GM15510 (cell line): ENCODE results near the gene INO80C.

Experiments used
- POLR2A ChIP-seq: IDR thresholded peaks from 3 replicates; pipeline ENCODE4 v1.6.1; 2011; ENCODE audit warnings: borderline replicate concordance; ENCODE audit not compliant: insufficient read length; ENCODE audit errors: extremely low read depth

Gene INO80C

DNA sequence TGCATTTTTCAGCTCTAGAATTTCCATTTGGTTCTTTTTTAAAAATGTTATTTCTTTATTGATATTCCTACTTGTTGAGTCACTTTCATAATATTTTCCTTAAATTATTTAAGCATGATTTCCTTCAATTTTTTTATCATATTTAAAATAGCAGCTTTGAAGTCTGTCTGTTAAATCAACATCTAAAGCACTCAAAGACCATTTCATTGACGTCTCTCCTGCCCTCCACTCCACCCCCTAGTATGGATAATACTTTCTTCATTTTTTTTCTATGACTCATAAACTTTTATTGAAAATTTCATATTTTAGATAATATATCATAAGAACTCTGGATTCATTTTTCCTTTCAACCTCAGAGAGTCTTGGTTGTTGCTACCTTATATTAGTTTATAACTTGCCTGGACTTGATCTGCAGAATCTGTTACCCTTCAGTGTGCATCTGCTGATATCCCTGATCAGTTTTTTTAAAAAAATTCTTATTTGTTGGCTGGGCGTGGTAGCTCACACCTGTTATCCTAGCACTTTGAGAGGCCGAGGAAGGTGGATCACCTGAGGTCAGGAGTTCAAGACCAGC, 61.6 kb downstream of the INO80C start:
- TF ChIP-seq POLR2A, result no peak

DNA sequence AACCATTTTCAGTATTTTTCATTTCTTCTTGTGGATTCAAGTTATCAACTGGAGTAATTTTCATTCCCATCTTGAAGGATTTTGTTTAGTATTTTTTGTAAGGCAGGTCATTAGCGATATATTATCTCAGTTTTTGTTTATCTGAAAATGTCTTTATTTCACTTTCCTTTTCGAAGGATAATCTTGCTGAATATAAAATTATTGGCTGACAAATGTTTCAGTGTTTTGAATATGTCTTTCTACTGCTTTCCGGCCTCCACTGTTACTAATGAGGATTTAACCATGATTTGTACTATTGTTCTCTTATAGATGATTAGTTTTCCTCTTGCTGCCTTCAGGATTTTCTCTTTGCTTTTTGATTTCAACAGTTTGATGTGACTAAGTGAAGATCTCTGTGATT, 62.4 kb downstream of the INO80C start:
- no peak for TF ChIP-seq POLR2A

DNA sequence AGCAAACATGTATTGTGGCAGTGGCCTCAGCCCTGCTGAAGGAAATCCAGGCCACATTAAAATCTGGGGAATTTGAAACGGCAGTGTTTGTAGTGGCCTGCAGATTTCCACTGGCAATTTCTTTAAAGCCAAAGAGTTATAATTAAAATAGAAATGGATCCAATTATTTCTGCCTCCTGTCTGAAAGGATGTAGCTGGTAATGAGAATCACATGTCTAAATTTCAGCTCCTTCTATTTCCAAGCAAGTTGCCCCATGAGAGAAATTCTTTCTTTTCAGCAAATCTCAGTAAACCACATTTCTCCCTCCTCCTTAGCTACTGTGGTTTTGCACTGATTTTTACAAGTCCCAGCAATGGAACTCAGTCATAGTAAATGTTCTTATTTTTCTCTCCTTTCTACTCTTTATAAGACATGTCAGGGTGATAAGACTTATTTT, 65.2 kb downstream of the INO80C start:
- no peak for TF ChIP-seq POLR2A

GRCh38 chr18:35431374-35431741, 66.4 kb downstream of the INO80C start:
- TF ChIP-seq POLR2A, result no peak

DNA sequence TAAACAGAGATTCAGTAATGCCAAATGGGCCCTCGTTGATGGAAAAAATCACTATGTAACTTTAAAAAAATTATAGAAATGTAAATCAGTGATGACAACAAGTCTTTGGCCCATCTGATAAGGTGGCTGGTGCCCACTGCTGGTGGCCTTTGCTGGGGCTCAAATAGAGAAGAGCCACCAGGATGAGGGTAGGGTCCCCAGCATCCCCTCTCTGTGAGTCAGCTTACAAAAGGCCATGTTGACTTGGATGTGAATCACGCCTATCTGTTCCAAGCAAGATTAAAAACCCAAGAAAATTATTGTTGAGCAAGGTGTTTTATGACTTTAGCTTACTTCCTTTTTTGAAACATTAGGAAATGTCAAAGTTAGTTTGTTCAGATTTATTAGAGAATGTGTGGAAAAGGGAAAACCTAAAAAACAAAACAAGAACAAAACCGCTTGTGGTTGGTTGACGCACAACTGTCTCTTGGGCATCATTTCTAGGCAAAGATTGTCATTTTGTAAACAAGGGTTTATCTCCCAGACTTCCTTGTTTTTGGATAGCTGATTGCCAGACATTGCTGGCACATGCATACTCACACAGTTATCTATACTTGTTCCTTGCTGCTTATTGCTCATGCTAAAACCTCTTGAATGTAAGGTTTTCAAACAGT, 66.9 kb downstream of the INO80C start:
- no peak for TF ChIP-seq POLR2A

DNA sequence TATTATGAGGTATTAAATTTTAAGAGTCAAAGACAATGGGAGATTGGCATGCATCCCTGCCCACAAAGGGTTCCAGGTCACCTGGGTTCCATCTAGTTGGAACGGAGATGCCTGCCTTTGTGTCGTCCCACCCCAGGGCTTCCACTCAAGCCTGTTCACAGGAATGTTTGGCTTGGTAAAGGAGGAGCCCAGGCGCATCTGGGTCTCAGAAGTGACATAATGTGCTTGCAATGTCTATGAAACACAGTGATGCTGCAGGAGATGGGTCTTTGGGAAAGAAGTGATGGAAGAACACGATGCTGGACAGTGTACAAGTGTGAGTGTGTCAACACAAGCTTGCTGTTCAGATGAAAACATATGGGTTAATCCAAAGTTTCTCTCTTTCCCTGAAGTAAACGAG, 71.0 kb downstream of the INO80C start:
- no peak for TF ChIP-seq POLR2A

- TF ChIP-seq POLR2A, result no peak
These were observed 73.4 kb downstream of the INO80C start for GRCh38 chr18:35424356-35424755.

GRCh38 chr18:35422237-35422636, 75.5 kb downstream of the INO80C start:
- no peak for TF ChIP-seq POLR2A

DNA sequence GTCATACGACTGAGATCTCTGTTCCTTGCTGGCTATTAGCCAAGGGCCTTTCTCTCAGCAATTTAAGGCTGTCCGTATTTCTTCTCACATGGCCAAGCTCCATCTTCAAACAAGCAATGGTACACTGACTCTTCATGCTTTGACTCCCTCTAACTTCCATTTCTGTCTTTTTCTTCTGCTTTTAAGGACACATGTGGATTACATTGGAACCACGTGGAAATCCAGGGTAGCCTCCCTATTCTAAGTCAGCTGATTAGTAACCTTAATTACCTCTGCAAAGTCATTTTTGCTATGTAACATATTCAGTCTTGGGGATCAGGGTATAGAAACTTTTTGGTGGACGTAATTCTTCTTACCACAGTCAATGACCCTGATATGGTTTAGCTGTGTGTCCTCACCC, 79.2 kb downstream of the INO80C start:
- TF ChIP-seq POLR2A, result no peak
